A673 (cell line): ENCODE data around the gene LRP4.

Experiments
- EZH2 ChIP-seq: fragments of 200-600 bp; sonication (generic); IDR thresholded peaks from 2 replicates; pipeline ENCODE4 v1.6.1; 2017; ENCODE audit warnings: borderline replicate concordance, low read depth, mild to moderate bottlenecking, mixed read lengths, antibody characterized with exemption, low read length; ENCODE audit not compliant: poor library complexity, severe bottlenecking
- TF ChIP-seq, protein P1 (sequence below): fragments of 300-800, 200-600 bp; sonication (generic); conservative IDR thresholded peaks from 2 replicates; pipeline ENCODE4 v1.5.1; 2017; ENCODE audit warnings: low read depth, mild to moderate bottlenecking, antibody characterized with exemption, low read length, moderate library complexity, mixed read lengths

- TF ChIP-seq, protein P1, sequence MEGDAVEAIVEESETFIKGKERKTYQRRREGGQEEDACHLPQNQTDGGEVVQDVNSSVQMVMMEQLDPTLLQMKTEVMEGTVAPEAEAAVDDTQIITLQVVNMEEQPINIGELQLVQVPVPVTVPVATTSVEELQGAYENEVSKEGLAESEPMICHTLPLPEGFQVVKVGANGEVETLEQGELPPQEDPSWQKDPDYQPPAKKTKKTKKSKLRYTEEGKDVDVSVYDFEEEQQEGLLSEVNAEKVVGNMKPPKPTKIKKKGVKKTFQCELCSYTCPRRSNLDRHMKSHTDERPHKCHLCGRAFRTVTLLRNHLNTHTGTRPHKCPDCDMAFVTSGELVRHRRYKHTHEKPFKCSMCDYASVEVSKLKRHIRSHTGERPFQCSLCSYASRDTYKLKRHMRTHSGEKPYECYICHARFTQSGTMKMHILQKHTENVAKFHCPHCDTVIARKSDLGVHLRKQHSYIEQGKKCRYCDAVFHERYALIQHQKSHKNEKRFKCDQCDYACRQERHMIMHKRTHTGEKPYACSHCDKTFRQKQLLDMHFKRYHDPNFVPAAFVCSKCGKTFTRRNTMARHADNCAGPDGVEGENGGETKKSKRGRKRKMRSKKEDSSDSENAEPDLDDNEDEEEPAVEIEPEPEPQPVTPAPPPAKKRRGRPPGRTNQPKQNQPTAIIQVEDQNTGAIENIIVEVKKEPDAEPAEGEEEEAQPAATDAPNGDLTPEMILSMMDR: no peak
- no peak for TF ChIP-seq EZH2
Measured at GRCh38 chr11:46855167-46855566, 63.2 kb downstream of the LRP4 start.
